Skeletal muscle tissue (tissue), 5 donors: Measurements from ENCODE around the gene RPS27. TPM values are rescaled to one million over a fixed set of nuclear protein-coding genes. Genes with fewer than 3 reads are reported as not detected.
"Not testable (repeated sequence)": the region's sequence is repeated elsewhere in the genome, so short reads cannot be mapped to it uniquely, and the experiment has no call there.

Source experiments
- H3K27ac ChIP-seq: one replicate; pipeline ENCODE4 v1.7.0; 2013; ENCODE audit warnings: mild to moderate bottlenecking, low read depth, low read length, inconsistent platforms
- H3K27me3 ChIP-seq, 3 donors: one replicate each; pipeline ENCODE4 v1.7.0; 2013; ENCODE audit warnings: low read length in 3 of 3; ENCODE audit not compliant: control insufficient read depth in 3 of 3, insufficient read depth in 3 of 3
- H3K36me3 ChIP-seq, 3 donors: one replicate each; pipeline ENCODE4 v1.7.0; 2013; ENCODE audit warnings: low read length in 3 of 3; ENCODE audit not compliant: control insufficient read depth in 3 of 3, insufficient read depth in 3 of 3
- H3K4me1 ChIP-seq, 3 donors: one replicate each; pipeline ENCODE4 v1.7.0; 2013; ENCODE audit warnings: low read length in 3 of 3, mild to moderate bottlenecking in 3 of 3; ENCODE audit not compliant: control insufficient read depth in 3 of 3, insufficient read depth in 3 of 3
- H3K4me3 ChIP-seq, 3 donors: one replicate each; pipeline ENCODE4 v1.7.0; 2013; ENCODE audit warnings: low read length in 3 of 3
- H3K9ac ChIP-seq, 3 donors: one replicate each; pipeline ENCODE4 v1.7.0; 2013; ENCODE audit warnings: low read length in 3 of 3, mild to moderate bottlenecking in 3 of 3, moderate library complexity in 2 of 3, low read depth in 1 of 3
- H3K9me3 ChIP-seq, 3 donors: one replicate each; pipeline ENCODE4 v1.7.0; 2013; ENCODE audit warnings: low read length in 3 of 3; ENCODE audit not compliant: control insufficient read depth in 3 of 3
- small RNA-seq: library from RNA; depleted of rRNA; stranded (forward); fragments of <200 nt; gene quantifications from one replicate; pipeline ENCODE3, GENCODE V24; 2014
- total RNA-seq: library from RNA; depleted of rRNA; stranded (reverse); fragments of >200 nt; gene quantifications from one replicate; pipeline ENCODE4 v1.2.3, GENCODE V29; 2014
- donor health status: Osteomylitis.

The RPS27 gene
- total RNA-seq, 1 donor from 2014 or later = 4,210 TPM

DNA sequence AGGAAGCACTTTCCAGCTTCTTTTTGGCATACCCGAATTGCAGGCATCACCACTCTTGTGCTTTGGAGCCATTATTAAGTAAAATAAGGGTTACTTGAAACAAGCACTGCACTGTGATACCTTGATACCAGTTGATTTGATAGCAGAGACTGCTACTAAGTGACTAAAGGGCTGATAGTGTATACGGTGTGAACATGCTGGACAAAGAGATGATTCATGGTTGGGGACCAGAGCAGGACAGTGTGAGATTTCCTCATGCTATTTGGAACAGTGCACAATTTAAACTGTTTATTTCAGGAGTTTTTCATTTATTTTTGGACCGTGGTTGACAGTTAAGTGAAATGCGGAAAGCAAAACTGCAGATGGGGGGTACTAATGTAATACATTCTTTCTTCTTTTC, 9.9 kb downstream of the RPS27 start:
- Histone ChIP-seq H3K4me3 (no peak overlapping the region), H3K9ac (no peak overlapping the region), H3K36me3 (peaks cover 0 to 1% (median 0%) of the 10 kb centered on the region in 3 donors), H3K9me3 (no peaks in the 10 kb centered on the region), H3K4me1 (no peaks in the 10 kb centered on the region), H3K27ac (no peak overlapping the region), H3K27me3 (no peaks in the 10 kb centered on the region)

- H3K9me3 ChIP-seq = no peaks in the 10 kb centered on the region
- H3K9ac ChIP-seq = no peak overlapping the region
- no peak overlapping the region for H3K4me3 ChIP-seq
- H3K4me1 ChIP-seq = no peaks in the 10 kb centered on the region
- no peaks in the 10 kb centered on the region for H3K36me3 ChIP-seq
- no peaks in the 10 kb centered on the region for H3K27me3 ChIP-seq
- H3K27ac ChIP-seq = no peak overlapping the region
Measured at GRCh38 chr1:154006136-154006535, 15.6 kb downstream of the RPS27 start.

GRCh38 chr1:154012129-154012528, 21.6 kb downstream of the RPS27 start:
- no peak overlapping the region for H3K27ac ChIP-seq
- H3K36me3 ChIP-seq = no peaks in the 10 kb centered on the region
- no peak overlapping the region for H3K9ac ChIP-seq
- H3K27me3 ChIP-seq = no peaks in the 10 kb centered on the region
- no peaks in the 10 kb centered on the region for H3K9me3 ChIP-seq
- H3K4me1 ChIP-seq = no peaks in the 10 kb centered on the region
- H3K4me3 ChIP-seq = no peak overlapping the region

- not testable (repeated sequence) for H3K4me1 ChIP-seq, H3K4me3 ChIP-seq, H3K9ac ChIP-seq, H3K9me3 ChIP-seq, H3K27me3 ChIP-seq, H3K27ac ChIP-seq, H3K36me3 ChIP-seq
Measured at GRCh38 chr1:154012543-154012942, 22.0 kb downstream of the RPS27 start.

GRCh38 chr1:154014154-154014907, 23.8 kb downstream of the RPS27 start:
- Histone ChIP-seq H3K27ac (no peak overlapping the region), H3K9ac (no peak overlapping the region), H3K27me3 (no peaks in the 10 kb centered on the region), H3K36me3 (no peaks in the 10 kb centered on the region), H3K9me3 (no peaks in the 10 kb centered on the region), H3K4me3 (no peak overlapping the region), H3K4me1 (no peaks in the 10 kb centered on the region)

- Histone ChIP-seq H3K27ac (no peak overlapping the region), H3K36me3 (no peaks in the 10 kb centered on the region), H3K9me3 (no peaks in the 10 kb centered on the region), H3K9ac (no peak overlapping the region), H3K27me3 (no peaks in the 10 kb centered on the region), H3K4me1 (no peaks in the 10 kb centered on the region), H3K4me3 (no peak overlapping the region)
Measured at GRCh38 chr1:154019269-154019668, 28.7 kb downstream of the RPS27 start.

DNA sequence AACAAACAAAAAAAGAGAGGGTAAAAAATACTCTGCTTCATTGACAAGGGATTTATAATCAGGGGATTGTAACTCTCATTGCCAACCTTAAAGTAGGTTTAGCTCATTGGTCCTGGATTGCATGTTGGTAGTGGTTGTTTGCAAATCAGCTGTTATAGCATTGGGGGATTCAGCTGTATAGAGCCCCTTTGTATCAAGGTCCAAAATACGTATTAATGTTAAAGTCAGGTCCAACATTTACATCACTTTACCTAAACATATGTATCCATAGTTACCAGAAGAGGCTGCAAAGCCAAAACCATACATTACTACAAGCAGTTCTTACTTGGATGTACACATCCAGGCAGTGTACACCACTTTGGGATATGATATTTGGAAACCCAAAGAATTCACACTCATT, 29.4 kb downstream of the RPS27 start:
- no peak overlapping the region for H3K4me3 ChIP-seq
- no peak overlapping the region for H3K9ac ChIP-seq
- H3K36me3 ChIP-seq = no peaks in the 10 kb centered on the region
- no peak overlapping the region for H3K27ac ChIP-seq
- no peaks in the 10 kb centered on the region for H3K27me3 ChIP-seq
- H3K4me1 ChIP-seq = no peaks in the 10 kb centered on the region
- no peaks in the 10 kb centered on the region for H3K9me3 ChIP-seq

GRCh38 chr1:154033697-154034096, 43.1 kb downstream of the RPS27 start:
- not testable (repeated sequence) for H3K4me1 ChIP-seq, H3K9me3 ChIP-seq, H3K27me3 ChIP-seq, H3K4me3 ChIP-seq, H3K36me3 ChIP-seq, H3K9ac ChIP-seq, H3K27ac ChIP-seq

Small RNAs within 50 kb of the gene (small RNA-seq; reads per million reads assigned to genes)
- gene MIR6737 (0.07 reads per million), gene RNU6-179P (not detected)

Other genes starting within 250 kb of the RPS27 start
- 16.7 TPM for gene SLC27A3, start 215.4 kb upstream of the RPS27 start, total RNA-seq
- 6.3 TPM for gene GATAD2B, start 67.8 kb upstream of the RPS27 start, total RNA-seq
- 9.9 TPM for gene DENND4B, start 44.0 kb upstream of the RPS27 start, total RNA-seq
- gene CRTC2, start 32.1 kb upstream of the RPS27 start, total RNA-seq = 3.1 TPM
- 40.2 TPM for gene SLC39A1, start 27.2 kb upstream of the RPS27 start, total RNA-seq
- gene CREB3L4, start 22.9 kb upstream of the RPS27 start, total RNA-seq = 8.9 TPM
- 87.2 TPM for gene JTB, start 13.1 kb upstream of the RPS27 start, total RNA-seq
- 18.3 TPM for gene RAB13, start 4.4 kb upstream of the RPS27 start, total RNA-seq
- under 0.01 TPM for gene NUP210L, start 164.3 kb downstream of the RPS27 start, total RNA-seq
- gene TPM3, start 201.3 kb downstream of the RPS27 start, total RNA-seq = 202 TPM
- not detected for gene CFAP141, start 215.6 kb downstream of the RPS27 start, total RNA-seq
- 37.1 TPM for gene UBAP2L, start 230.2 kb downstream of the RPS27 start, total RNA-seq